ENCODE measurements around the gene ABI3BP.

ABI3BP gene

GRCh38 chr3:100717637-100718487 is 275.4 kb downstream of the ABI3BP start:
- DNase-seq = no peak

GRCh38 chr3:100717063-100717462 is 276.2 kb downstream of the ABI3BP start:
- no peak for DNase-seq

GRCh38 chr3:100715176-100715575 is 278.0 kb downstream of the ABI3BP start:
- no peak for DNase-seq

- DNase-seq = no peak
Observed at GRCh38 chr3:100710261-100710968, 282.8 kb downstream of the ABI3BP start.

- DNase-seq = no peak
Observed at GRCh38 chr3:100709842-100710260, 283.4 kb downstream of the ABI3BP start.

- peak; percentile 97 for DNase-seq
Observed at GRCh38 chr3:100708989-100709841, 284.0 kb downstream of the ABI3BP start, which contains the start of gene TFG. TFG (plus strand) TSS chr3:100709494; CDS start chr3:100713686, 4,192 bp downstream.

GRCh38 chr3:100708644-100708988 is 284.6 kb downstream of the ABI3BP start:
- DNase-seq = no peak

- no peak for DNase-seq
Observed at GRCh38 chr3:100706365-100706764, 286.9 kb downstream of the ABI3BP start.

GRCh38 chr3:100703865-100704264 is 289.4 kb downstream of the ABI3BP start:
- no peak for DNase-seq

- no peak for DNase-seq
Observed at GRCh38 chr3:100702980-100703345, 290.3 kb downstream of the ABI3BP start.

- no peak for DNase-seq
Observed at GRCh38 chr3:100702082-100702979, 290.9 kb downstream of the ABI3BP start.

GRCh38 chr3:100700708-100701107 is 292.5 kb downstream of the ABI3BP start:
- no peak for DNase-seq
